Thyroid gland (tissue), 4 donors: ENCODE data around the gene VWCE. TPM values are rescaled to one million over a fixed set of nuclear protein-coding genes. Genes with fewer than 3 reads are reported as not detected.

Source experiments
- DNase-seq, 2 donors: peaks; one replicate each; pipeline ENCODE4 v3.0.0-alpha.2; 2019
- H3K27ac ChIP-seq, 3 donors: fragments of 200-600 bp; sonication (generic); 1 replicate in 2 of 3; 2 replicates in 1 of 3; pipeline ENCODE4 v1.5.1; 2016 to 2019; ENCODE audit warnings: mild to moderate bottlenecking in 1 of 3, moderate library complexity in 1 of 3
- H3K27me3 ChIP-seq: fragments of 200-600 bp; sonication (generic); one replicate; pipeline ENCODE4 v1.5.1; 2019
- H3K36me3 ChIP-seq, 2 donors: fragments of 200-600 bp; sonication (generic); one replicate each; pipeline ENCODE4 v1.5.1; 2016 to 2019
- H3K4me1 ChIP-seq, 2 donors: fragments of 200-600 bp; sonication (generic); one replicate each; pipeline ENCODE4 v1.5.1; 2017 to 2019
- H3K4me3 ChIP-seq, 3 donors: fragments of 200-600 bp; sonication (generic); replicated peaks in 1 of 3; 1 replicate in 2 of 3; 2 replicates in 1 of 3; pipeline ENCODE4 v1.5.1; 2016; ENCODE audit warnings: mild to moderate bottlenecking in 1 of 3
- H3K9me3 ChIP-seq: fragments of 200-600 bp; sonication (generic); one replicate; pipeline ENCODE4 v1.5.1; 2017
- POLR2A ChIP-seq, 2 donors: fragments of 450-650 bp; IDR thresholded peaks; one replicate each; pipeline ENCODE4 v1.6.1; 2017; ENCODE audit warnings: antibody characterized with exemption in 2 of 2, mild to moderate bottlenecking in 2 of 2, moderate library complexity in 1 of 2
- WGBS, 2 donors: methylation state at CpG; one replicate each; pipeline ENCODE4 v1.1.5; 2017; 5-methylcytosine and 5-hydroxymethylcytosine counted together
- intact Hi-C: fragments of 100-400 bp; cut with DNase I; formaldehyde crosslinking; loops from one replicate; pipeline ENCODE4 v1.15.1; 2023
- total RNA-seq, 4 donors: library from RNA; depleted of rRNA; stranded (reverse); fragments of >200 nt; gene quantifications; one replicate each; pipeline ENCODE4 v1.2.3, GENCODE V29; 2016
- TF ChIP-seq, protein P1 (sequence below), 6 experiments: fragments of 200-600 bp in 3 of 6; fragments of 450-650 bp in 3 of 6; sonication (generic) in 3 of 6; IDR thresholded peaks; one replicate each; pipeline ENCODE4 v1.5.1; 2016 to 2019; ENCODE audit warnings: antibody characterized with exemption in 6 of 6, mild to moderate bottlenecking in 2 of 6, inconsistent platforms in 1 of 6, moderate library complexity in 1 of 6

VWCE gene
- total RNA-seq, 4 donors from 2014 or later, result 0.54 to 2.5 (median 1.0) TPM

GRCh38 chr11:61303725-61304124 is 8.6 kb upstream of the VWCE start:
- Histone ChIP-seq H3K4me1 (no peaks in the 10 kb centered on the region), H3K27me3 (no peaks in the 10 kb centered on the region), H3K36me3 (peaks cover 80 to 84% of the 10 kb centered on the region in 2 donors), H3K27ac (no peak overlapping the region), H3K4me3 (no peak overlapping the region), H3K9me3 (no peaks in the 10 kb centered on the region)
- WGBS, 2 donors, result 96 to 97% methylated on average over 9 of the region's 9 CpGs
- DNase-seq, result no peak
- TF ChIP-seq POLR2A (IDR thresholded peaks at IDR 0.05), result no peak
- TF ChIP-seq, protein P1, sequence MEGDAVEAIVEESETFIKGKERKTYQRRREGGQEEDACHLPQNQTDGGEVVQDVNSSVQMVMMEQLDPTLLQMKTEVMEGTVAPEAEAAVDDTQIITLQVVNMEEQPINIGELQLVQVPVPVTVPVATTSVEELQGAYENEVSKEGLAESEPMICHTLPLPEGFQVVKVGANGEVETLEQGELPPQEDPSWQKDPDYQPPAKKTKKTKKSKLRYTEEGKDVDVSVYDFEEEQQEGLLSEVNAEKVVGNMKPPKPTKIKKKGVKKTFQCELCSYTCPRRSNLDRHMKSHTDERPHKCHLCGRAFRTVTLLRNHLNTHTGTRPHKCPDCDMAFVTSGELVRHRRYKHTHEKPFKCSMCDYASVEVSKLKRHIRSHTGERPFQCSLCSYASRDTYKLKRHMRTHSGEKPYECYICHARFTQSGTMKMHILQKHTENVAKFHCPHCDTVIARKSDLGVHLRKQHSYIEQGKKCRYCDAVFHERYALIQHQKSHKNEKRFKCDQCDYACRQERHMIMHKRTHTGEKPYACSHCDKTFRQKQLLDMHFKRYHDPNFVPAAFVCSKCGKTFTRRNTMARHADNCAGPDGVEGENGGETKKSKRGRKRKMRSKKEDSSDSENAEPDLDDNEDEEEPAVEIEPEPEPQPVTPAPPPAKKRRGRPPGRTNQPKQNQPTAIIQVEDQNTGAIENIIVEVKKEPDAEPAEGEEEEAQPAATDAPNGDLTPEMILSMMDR (IDR thresholded peaks at IDR 0.05), result no peak
- intact Hi-C loops, result no loop called here

- intact Hi-C loops, result no loop called here
- H3K4me3 ChIP-seq, result no peak overlapping the region
- no peak for DNase-seq
- 93 to 95% methylated on average over 13 of the region's 13 CpGs for WGBS, 2 donors
- H3K27me3 ChIP-seq, result no peaks in the 10 kb centered on the region
- peaks cover 72 to 77% of the 10 kb centered on the region in 2 donors for H3K36me3 ChIP-seq
- TF ChIP-seq, protein P1 (IDR thresholded peaks at IDR 0.05), result no peak
- no peak for TF ChIP-seq POLR2A (IDR thresholded peaks at IDR 0.05)
- no peaks in the 10 kb centered on the region for H3K4me1 ChIP-seq
- H3K9me3 ChIP-seq, result no peaks in the 10 kb centered on the region
- no peak overlapping the region for H3K27ac ChIP-seq
Measured at GRCh38 chr11:61302550-61302949, 7.4 kb upstream of the VWCE start.

- no peak for DNase-seq
- TF ChIP-seq POLR2A (IDR thresholded peaks at IDR 0.05), result no peak
- TF ChIP-seq, protein P1 (IDR thresholded peaks at IDR 0.05), result no peak
- no peak overlapping the region for H3K27ac ChIP-seq
- no peaks in the 10 kb centered on the region for H3K9me3 ChIP-seq
- intact Hi-C loops, result no loop called here
- peaks cover 8 to 20% of the 10 kb centered on the region in 2 donors for H3K4me1 ChIP-seq
- WGBS, 2 donors, result 91 to 95% methylated on average over 4 of the region's 4 CpGs
- no peaks in the 10 kb centered on the region for H3K27me3 ChIP-seq
- no peak overlapping the region for H3K4me3 ChIP-seq
- H3K36me3 ChIP-seq, result peaks cover 44 to 58% of the 10 kb centered on the region in 2 donors
Measured at GRCh38 chr11:61298663-61299244, 3.6 kb upstream of the VWCE start.

DNA sequence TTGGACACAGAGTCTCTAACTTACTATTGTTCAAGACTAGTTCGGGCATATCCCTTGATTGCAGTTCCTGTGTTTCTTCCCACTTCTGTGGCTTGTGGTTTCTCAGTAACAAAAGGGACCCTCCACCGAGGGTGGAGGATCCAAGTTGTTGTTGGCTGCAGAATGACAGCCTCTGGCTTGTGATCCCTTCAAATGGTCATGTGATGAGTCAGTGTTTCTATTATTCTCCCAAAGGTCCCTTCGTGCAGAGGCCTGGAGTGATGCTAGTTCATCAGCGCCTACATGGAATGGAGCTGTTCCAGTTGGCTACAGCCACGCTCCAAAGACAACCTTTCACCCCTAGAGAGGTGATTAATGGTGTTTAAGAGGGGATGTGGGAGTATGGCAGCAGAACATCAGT is 2.6 kb upstream of the VWCE start:
- no peaks in the 10 kb centered on the region for H3K27me3 ChIP-seq
- DNase-seq, result no peak
- 53 to 57% methylated on average over 5 of the region's 5 CpGs for WGBS, 2 donors

DNA sequence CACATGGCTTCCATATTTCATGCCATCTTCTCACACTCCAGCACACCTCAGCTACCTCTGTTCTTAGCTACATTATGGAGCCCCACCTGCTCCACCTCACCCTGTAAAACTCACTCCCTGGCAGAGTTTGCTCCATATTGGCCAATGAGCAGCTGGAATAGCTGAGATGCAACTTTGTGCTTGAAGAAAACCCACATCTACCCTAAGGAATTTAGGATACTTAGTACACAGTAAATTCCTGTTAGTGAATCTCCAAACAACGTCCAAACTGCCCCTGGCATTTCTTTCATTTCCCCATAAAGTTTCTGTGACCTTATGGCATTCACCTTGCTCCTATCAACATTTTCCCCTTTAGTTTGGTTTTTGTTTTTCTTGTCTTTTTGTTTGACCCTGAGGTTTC is 2.2 kb upstream of the VWCE start:
- H3K4me3 ChIP-seq, result no peak overlapping the region
- H3K36me3 ChIP-seq, result peaks cover 30 to 44% of the 10 kb centered on the region in 2 donors
- H3K27me3 ChIP-seq, result no peaks in the 10 kb centered on the region
- H3K4me1 ChIP-seq, result peaks cover 8 to 25% of the 10 kb centered on the region in 2 donors
- intact Hi-C loops, result no loop called here
- TF ChIP-seq POLR2A (IDR thresholded peaks at IDR 0.05), result no peak
- TF ChIP-seq, protein P1 (IDR thresholded peaks at IDR 0.05), result no peak
- WGBS, 2 donors, result 50 to 71% methylated on average over 1 of the region's 1 CpG
- H3K27ac ChIP-seq, result no peak overlapping the region
- DNase-seq, result no peak
- no peaks in the 10 kb centered on the region for H3K9me3 ChIP-seq

More for the DNA sequence above, 2.6 kb upstream of the VWCE start:
- intact Hi-C loops, result no loop called here
- H3K4me3 ChIP-seq, result no peak overlapping the region
- no peaks in the 10 kb centered on the region for H3K9me3 ChIP-seq
- TF ChIP-seq, protein P1 (IDR thresholded peaks at IDR 0.05), result no peak
- no peak for TF ChIP-seq POLR2A (IDR thresholded peaks at IDR 0.05)
- H3K4me1 ChIP-seq, result peaks cover 8 to 25% of the 10 kb centered on the region in 2 donors
- H3K36me3 ChIP-seq, result peaks cover 34 to 48% of the 10 kb centered on the region in 2 donors
- H3K27ac ChIP-seq, result no peak overlapping the region
